H9 (cell line): ENCODE results near the gene GTF2H4. TPM values are rescaled to one million over a fixed set of nuclear protein-coding genes. Genes with fewer than 3 reads are reported as not detected.
"Not testable (repeated sequence)": the region's sequence is repeated elsewhere in the genome, so short reads cannot be mapped to it uniquely, and the experiment has no call there.

Source experiments
- DNase-seq: peaks from one replicate; pipeline ENCODE4 v3.0.0-alpha.2; 2017
- H2AFZ ChIP-seq: one replicate; pipeline ENCODE4 v1.6.1; 2013; ENCODE audit warnings: mild to moderate bottlenecking, low read length, control low read depth, moderate library complexity
- H2AK5ac ChIP-seq: 2 replicates; pipeline ENCODE4 v1.6.1; 2013; ENCODE audit warnings: low read length, control low read depth, mixed read lengths; ENCODE audit not compliant: insufficient read length
- H2BK120ac ChIP-seq: one replicate; pipeline ENCODE4 v1.6.1; 2013; ENCODE audit warnings: low read depth, mild to moderate bottlenecking, low read length, control low read depth, inconsistent platforms; ENCODE audit not compliant: poor library complexity, severe bottlenecking
- H2BK12ac ChIP-seq: 2 replicates; pipeline ENCODE4 v1.6.1; 2013; ENCODE audit warnings: low read length, control low read depth, mixed read lengths, low read depth; ENCODE audit not compliant: insufficient read length
- H2BK15ac ChIP-seq: 2 replicates; pipeline ENCODE4 v1.6.1; 2013; ENCODE audit warnings: low read depth, low read length, control low read depth
- H2BK20ac ChIP-seq: one replicate; pipeline ENCODE4 v1.6.1; 2013; ENCODE audit warnings: low read depth, mild to moderate bottlenecking, low read length, control low read depth, inconsistent platforms; ENCODE audit not compliant: poor library complexity, severe bottlenecking
- H2BK5ac ChIP-seq: 2 replicates; pipeline ENCODE4 v1.6.1; 2013; ENCODE audit warnings: low read length, control low read depth, mixed read lengths; ENCODE audit not compliant: insufficient read length
- H3K14ac ChIP-seq: 2 replicates; pipeline ENCODE4 v1.6.1; 2013; ENCODE audit warnings: low read length, control low read depth; ENCODE audit not compliant: insufficient read depth
- H3K18ac ChIP-seq: 2 replicates; pipeline ENCODE4 v1.6.1; 2013; ENCODE audit warnings: low read depth, mild to moderate bottlenecking, mixed read lengths, low read length, control low read depth; ENCODE audit not compliant: insufficient read length
- H3K23ac ChIP-seq: 2 replicates; pipeline ENCODE4 v1.6.1; 2013; ENCODE audit warnings: low read length, control low read depth, mixed read lengths, low read depth; ENCODE audit not compliant: insufficient read length
- H3K23me2 ChIP-seq: 2 replicates; pipeline ENCODE4 v1.6.1; 2013; ENCODE audit warnings: low read depth, mild to moderate bottlenecking, mixed read lengths, low read length, control low read depth; ENCODE audit not compliant: insufficient read length, poor library complexity, severe bottlenecking
- H3K27ac ChIP-seq: 2 replicates; pipeline ENCODE4 v1.5.1; 2013; ENCODE audit warnings: low read length, control low read depth, mixed read lengths, low read depth; ENCODE audit not compliant: insufficient read length
- H3K27me3 ChIP-seq: 2 replicates; pipeline ENCODE4 v1.6.1; 2013; ENCODE audit warnings: low read length, control low read depth, inconsistent platforms; ENCODE audit not compliant: insufficient read depth
- H3K4ac ChIP-seq: 2 replicates; pipeline ENCODE4 v1.6.1; 2013; ENCODE audit warnings: low read depth, mild to moderate bottlenecking, control low read depth, inconsistent platforms, low read length, moderate library complexity
- H3K4me1 ChIP-seq: 2 replicates; pipeline ENCODE4 v1.6.1; 2013; ENCODE audit warnings: low read length, control low read depth, inconsistent platforms; ENCODE audit not compliant: insufficient read depth
- H3K4me2 ChIP-seq: 2 replicates; pipeline ENCODE4 v1.6.1; 2013; ENCODE audit warnings: low read length, control low read depth, mixed read lengths; ENCODE audit not compliant: insufficient read length, insufficient read depth
- H3K56ac ChIP-seq: 2 replicates; pipeline ENCODE4 v1.6.1; 2013; ENCODE audit warnings: low read depth, mild to moderate bottlenecking, mixed read lengths, low read length, control low read depth; ENCODE audit not compliant: insufficient read length
- H3K79me1 ChIP-seq: 2 replicates; pipeline ENCODE4 v1.6.1; 2013; ENCODE audit warnings: low read depth, mild to moderate bottlenecking, moderate library complexity, low read length, control low read depth, inconsistent platforms; ENCODE audit not compliant: insufficient read depth, poor library complexity, severe bottlenecking
- H3K79me2 ChIP-seq: 2 replicates; pipeline ENCODE4 v1.6.1; 2013; ENCODE audit warnings: low read length, control low read depth, inconsistent platforms; ENCODE audit not compliant: insufficient read depth
- H3K9ac ChIP-seq: 2 replicates; pipeline ENCODE4 v1.6.1; 2013; ENCODE audit warnings: low read length, control low read depth, mixed read lengths; ENCODE audit not compliant: insufficient read length; ENCODE audit errors: extremely low read depth
- H3K9me3 ChIP-seq: one replicate; pipeline ENCODE4 v1.6.1; 2013; ENCODE audit warnings: low read depth, low read length, inconsistent platforms; ENCODE audit not compliant: control insufficient read depth
- H3T11ph ChIP-seq: one replicate; pipeline ENCODE4 v1.6.1; 2013; ENCODE audit warnings: mild to moderate bottlenecking, low read length, control low read depth, inconsistent platforms
- H4K20me1 ChIP-seq: one replicate; pipeline ENCODE4 v1.6.1; 2013; ENCODE audit not compliant: control insufficient read depth, insufficient read length, insufficient read depth
- H4K5ac ChIP-seq: 2 replicates; pipeline ENCODE4 v1.6.1; 2013; ENCODE audit warnings: low read depth, mild to moderate bottlenecking, mixed read lengths, low read length, control low read depth; ENCODE audit not compliant: insufficient read length
- H4K8ac ChIP-seq: replicated peaks from 2 replicates; pipeline ENCODE4 v1.6.1; 2013; ENCODE audit warnings: low read length, control low read depth, mixed read lengths, low read depth; ENCODE audit not compliant: insufficient read length
- H4K91ac ChIP-seq: 2 replicates; pipeline ENCODE4 v1.6.1; 2013; ENCODE audit warnings: low read depth, mild to moderate bottlenecking, moderate library complexity, mixed read lengths, low read length, control low read depth; ENCODE audit not compliant: insufficient read length
- H3K27ac Mint-ChIP-seq, 3 experiments: 2 replicates in 2 of 3; 3 replicates in 1 of 3; pipeline ENCODE4 v1.8.0; 2020 to 2021; ENCODE audit warnings: mixed read lengths in 3 of 3, mild to moderate bottlenecking in 1 of 3, moderate library complexity in 1 of 3
- H3K27me3 Mint-ChIP-seq: 2 replicates; pipeline ENCODE4 v1.8.0; 2021; ENCODE audit warnings: low read depth, mild to moderate bottlenecking, moderate library complexity, mixed read lengths
- H3K36me3 Mint-ChIP-seq, 3 experiments: 2 replicates in 2 of 3; 3 replicates in 1 of 3; pipeline ENCODE4 v1.8.0; 2020 to 2021; ENCODE audit warnings: low read depth in 3 of 3, mixed read lengths in 3 of 3; ENCODE audit not compliant: insufficient read depth in 1 of 3
- H3K4me1 Mint-ChIP-seq, 2 experiments: 2 replicates each; pipeline ENCODE4 v1.8.0; 2020; ENCODE audit warnings: mixed read lengths in 2 of 2
- H3K4me3 Mint-ChIP-seq, 2 experiments: 2 replicates in 1 of 2; 3 replicates in 1 of 2; pipeline ENCODE4 v1.8.0; 2020 to 2021; ENCODE audit warnings: mild to moderate bottlenecking in 2 of 2, mixed read lengths in 2 of 2, moderate library complexity in 1 of 2
- H3K9me3 Mint-ChIP-seq, 2 experiments: 2 replicates in 1 of 2; 3 replicates in 1 of 2; pipeline ENCODE4 v1.8.0; 2020; ENCODE audit warnings: mild to moderate bottlenecking in 2 of 2, mixed read lengths in 2 of 2, moderate library complexity in 1 of 2
- WGBS: extraction: QIAGEN DNeasy Blood & Tissue Kit; methylation state at CpG from one replicate; pipeline ENCODE4 v1.1.7; 2013; ENCODE audit warnings: missing lambda C conversion rate, low lambda C conversion rate, mixed read lengths; ENCODE audit not compliant: insufficient read length; ENCODE audit errors: extremely low coverage; 5-methylcytosine and 5-hydroxymethylcytosine counted together
- total RNA-seq: library from RNA; stranded (reverse); gene quantifications from 2 replicates; pipeline ENCODE4 v1.2.1, GENCODE V29; 2021
- TF ChIP-seq, protein P1 (sequence below): fragments of 200-600 bp; sonication (generic); conservative IDR thresholded peaks from 3 replicates; pipeline ENCODE4 v1.8.0; 2021; ENCODE audit warnings: antibody characterized with exemption, mild to moderate bottlenecking

GTF2H4 gene
- total RNA-seq, 1 experiment from 2014 or later, result 60.8 TPM

DNA sequence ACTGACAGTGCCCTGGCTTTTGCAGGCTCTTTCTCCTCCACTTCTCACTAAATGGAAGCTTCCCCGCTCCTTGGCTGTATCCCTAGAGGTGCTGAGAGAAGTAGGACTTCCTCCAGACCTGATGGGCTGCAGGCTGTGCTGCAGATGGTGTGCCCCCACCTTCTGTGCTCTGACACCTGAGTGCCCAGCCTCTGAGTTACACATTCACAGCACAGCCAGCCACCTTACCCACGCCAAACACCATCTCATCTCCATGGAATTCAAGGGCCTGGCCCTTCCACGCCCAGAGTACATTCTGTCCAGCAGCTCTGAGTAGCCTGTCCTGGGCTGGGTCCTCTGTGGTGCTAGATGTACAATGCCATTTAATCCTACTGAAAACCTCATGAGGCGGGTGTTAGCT, 18.6 kb downstream of the GTF2H4 start:
- H3K18ac ChIP-seq, result no peak overlapping the region
- H2BK20ac ChIP-seq, result no peak overlapping the region
- peaks cover 13 to 14% of the 10 kb centered on the region in 2 experiments; a peak in 4 of 5 replicates for H3K9me3 Mint-ChIP-seq
- H4K20me1 ChIP-seq, result no peaks in the 10 kb centered on the region
- no peaks in the 10 kb centered on the region for H3K79me2 ChIP-seq
- H3K27ac Mint-ChIP-seq, result no peak overlapping the region; a peak in 1 of 7 replicates
- no peak overlapping the region for H3K4ac ChIP-seq
- H3T11ph ChIP-seq, result no peak overlapping the region
- H3K36me3 Mint-ChIP-seq, result peaks cover 36 to 69% (median 59%) of the 10 kb centered on the region in 3 experiments
- H4K91ac ChIP-seq, result no peak overlapping the region
- no peaks in the 10 kb centered on the region for H3K27me3 ChIP-seq
- H3K9me3 ChIP-seq, result no peaks in the 10 kb centered on the region
- H3K23me2 ChIP-seq, result no peaks in the 10 kb centered on the region
- H3K4me2 ChIP-seq, result no peak overlapping the region
- no peak overlapping the region for H2AK5ac ChIP-seq
- no peak for DNase-seq
- WGBS, result no CpG with 5 or more reads among the region's 4 CpGs
- H3K27me3 Mint-ChIP-seq, result no peaks in the 10 kb centered on the region
- H4K8ac ChIP-seq, result no peak overlapping the region
- H4K5ac ChIP-seq, result no peak overlapping the region
- TF ChIP-seq, protein P1, sequence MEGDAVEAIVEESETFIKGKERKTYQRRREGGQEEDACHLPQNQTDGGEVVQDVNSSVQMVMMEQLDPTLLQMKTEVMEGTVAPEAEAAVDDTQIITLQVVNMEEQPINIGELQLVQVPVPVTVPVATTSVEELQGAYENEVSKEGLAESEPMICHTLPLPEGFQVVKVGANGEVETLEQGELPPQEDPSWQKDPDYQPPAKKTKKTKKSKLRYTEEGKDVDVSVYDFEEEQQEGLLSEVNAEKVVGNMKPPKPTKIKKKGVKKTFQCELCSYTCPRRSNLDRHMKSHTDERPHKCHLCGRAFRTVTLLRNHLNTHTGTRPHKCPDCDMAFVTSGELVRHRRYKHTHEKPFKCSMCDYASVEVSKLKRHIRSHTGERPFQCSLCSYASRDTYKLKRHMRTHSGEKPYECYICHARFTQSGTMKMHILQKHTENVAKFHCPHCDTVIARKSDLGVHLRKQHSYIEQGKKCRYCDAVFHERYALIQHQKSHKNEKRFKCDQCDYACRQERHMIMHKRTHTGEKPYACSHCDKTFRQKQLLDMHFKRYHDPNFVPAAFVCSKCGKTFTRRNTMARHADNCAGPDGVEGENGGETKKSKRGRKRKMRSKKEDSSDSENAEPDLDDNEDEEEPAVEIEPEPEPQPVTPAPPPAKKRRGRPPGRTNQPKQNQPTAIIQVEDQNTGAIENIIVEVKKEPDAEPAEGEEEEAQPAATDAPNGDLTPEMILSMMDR, result no peak
- H2BK120ac ChIP-seq, result no peak overlapping the region
- H3K79me1 ChIP-seq, result no peaks in the 10 kb centered on the region
- H3K14ac ChIP-seq, result no peak overlapping the region; the same call in 1 of the 2 replicates
- no peak overlapping the region for H3K23ac ChIP-seq
- H3K27ac ChIP-seq, result no peak overlapping the region
- no peak overlapping the region for H2BK12ac ChIP-seq
- H3K4me1 Mint-ChIP-seq, result peaks cover 9 to 16% of the 10 kb centered on the region in 2 experiments
- no peak overlapping the region for H2BK15ac ChIP-seq
- no peak overlapping the region for H2AFZ ChIP-seq
- peaks cover 2% of the 10 kb centered on the region; the same call in 1 of the 2 replicates for H3K4me1 ChIP-seq
- no peak overlapping the region for H2BK5ac ChIP-seq
- H3K4me3 Mint-ChIP-seq, result no peak overlapping the region
- no peak overlapping the region for H3K9ac ChIP-seq
- no peak overlapping the region for H3K56ac ChIP-seq

DNA sequence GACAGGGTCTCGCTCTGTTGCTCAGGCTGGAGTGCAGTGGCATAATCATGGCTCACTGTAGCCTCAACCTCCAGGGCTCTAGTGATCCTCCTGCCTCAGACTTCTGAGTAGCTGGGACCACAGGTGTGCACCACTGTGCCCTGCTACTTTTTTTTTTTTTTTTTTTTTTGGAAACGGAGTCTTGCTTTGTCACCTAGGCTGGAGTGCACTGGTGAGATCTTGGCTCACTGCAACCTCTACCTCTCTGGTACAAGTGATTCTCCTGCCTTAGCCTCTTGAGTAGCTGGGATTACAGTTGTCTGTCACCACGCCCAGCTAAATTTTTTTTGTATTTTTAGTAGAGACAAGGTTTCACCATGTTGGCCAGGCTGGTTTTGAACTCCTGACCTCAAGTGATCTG, 19.1 kb downstream of the GTF2H4 start:
- not testable (repeated sequence) for H3K23ac ChIP-seq, H2AFZ ChIP-seq, H3K4me1 ChIP-seq, H4K91ac ChIP-seq, H3K9me3 ChIP-seq, H3K14ac ChIP-seq, H3K4me2 ChIP-seq, DNase-seq, H3K27me3 Mint-ChIP-seq, H4K5ac ChIP-seq, H3K23me2 ChIP-seq, H4K8ac ChIP-seq, H3K27me3 ChIP-seq, H3K4me3 Mint-ChIP-seq, H3K4ac ChIP-seq, H2BK5ac ChIP-seq, H2BK12ac ChIP-seq, H3K9ac ChIP-seq, H2AK5ac ChIP-seq, H2BK20ac ChIP-seq, H3K27ac ChIP-seq, H3K18ac ChIP-seq, H3K79me2 ChIP-seq, H3K79me1 ChIP-seq, H2BK15ac ChIP-seq, H3K27ac Mint-ChIP-seq, H2BK120ac ChIP-seq, H3K56ac ChIP-seq, H4K20me1 ChIP-seq, H3T11ph ChIP-seq
- Mint-ChIP-seq H3K9me3 (peaks cover 13 to 14% of the 10 kb centered on the region in 2 experiments; a peak in 4 of 5 replicates), H3K4me1 (peaks cover 10 to 19% of the 10 kb centered on the region in 2 experiments), H3K36me3 (peaks cover 36 to 65% (median 57%) of the 10 kb centered on the region in 3 experiments)
- WGBS, result no CpG with 5 or more reads among the region's 3 CpGs
